GM23338 (cell line): ENCODE measurements around the gene PNPLA8. TPM values are rescaled to one million over a fixed set of nuclear protein-coding genes. Genes with fewer than 3 reads are reported as not detected.

ENCODE experiments used
- ATAC-seq: fragments of 200-7000 bp; cut with Tn5 transposase; 3 replicates; pipeline ENCODE4 v1.9.1; 2020
- DNase-seq: peaks from one replicate; pipeline ENCODE4 v3.0.0-alpha.2; 2015; ENCODE audit warnings: low spot score
- H2AFZ ChIP-seq: fragments of 200-600 bp; sonication (generic); 2 replicates; pipeline ENCODE4 v1.8.0; 2016; ENCODE audit warnings: antibody characterized with exemption, mild to moderate bottlenecking, moderate library complexity
- H3F3A ChIP-seq: fragments of 200-600 bp; sonication (generic); replicated peaks from 2 replicates; pipeline ENCODE4 v1.8.0; 2017; ENCODE audit warnings: antibody characterized with exemption, mixed run types, low read depth
- H3K27ac ChIP-seq: fragments of 200-600 bp; sonication (generic); 2 replicates; pipeline ENCODE4 v1.6.1; 2016; ENCODE audit warnings: low read depth
- H3K27me3 ChIP-seq: fragments of 200-600 bp; sonication (generic); 2 replicates; pipeline ENCODE4 v1.8.0; 2016; ENCODE audit warnings: mild to moderate bottlenecking, mixed run types, moderate library complexity; ENCODE audit not compliant: insufficient read depth
- H3K36me3 ChIP-seq: fragments of 200-600 bp; sonication (generic); 2 replicates; pipeline ENCODE4 v1.8.0; 2016; ENCODE audit warnings: mild to moderate bottlenecking; ENCODE audit not compliant: insufficient read depth
- H3K4me1 ChIP-seq: fragments of 200-600 bp; sonication (generic); 2 replicates; pipeline ENCODE4 v1.8.0; 2016; ENCODE audit warnings: mild to moderate bottlenecking, moderate library complexity; ENCODE audit not compliant: insufficient read depth
- H3K4me2 ChIP-seq: fragments of 200-600 bp; sonication (generic); 2 replicates; pipeline ENCODE4 v1.7.1; 2017; ENCODE audit warnings: mixed run types
- H3K4me3 ChIP-seq: fragments of 200-600 bp; sonication (generic); 2 replicates; pipeline ENCODE4 v1.6.1; 2016; ENCODE audit warnings: mixed run types
- H3K79me2 ChIP-seq: fragments of 200-600 bp; sonication (generic); replicated peaks from 2 replicates; pipeline ENCODE4 v1.8.0; 2017; ENCODE audit warnings: mild to moderate bottlenecking; ENCODE audit not compliant: insufficient read depth
- H3K9me2 ChIP-seq: fragments of 200-600 bp; sonication (generic); 2 replicates; pipeline ENCODE4 v1.8.0; 2017; ENCODE audit not compliant: insufficient read depth
- H4K20me1 ChIP-seq: fragments of 200-600 bp; sonication (generic); replicated peaks from 2 replicates; pipeline ENCODE4 v1.8.0; 2017; ENCODE audit warnings: mild to moderate bottlenecking; ENCODE audit not compliant: insufficient read depth
- H3K27ac Mint-ChIP-seq: 2 replicates; pipeline ENCODE4 v1.8.0; 2020; ENCODE audit warnings: inconsistent platforms, mild to moderate bottlenecking, moderate library complexity, mixed read lengths
- H3K27me3 Mint-ChIP-seq: 3 replicates; pipeline ENCODE4 v1.8.0; 2022; ENCODE audit warnings: low read depth, mild to moderate bottlenecking, moderate library complexity, mixed read lengths, inconsistent platforms; ENCODE audit not compliant: insufficient read depth, poor library complexity
- H3K36me3 Mint-ChIP-seq: 3 replicates; pipeline ENCODE4 v1.8.0; 2021; ENCODE audit warnings: low read depth, mild to moderate bottlenecking, inconsistent platforms, moderate library complexity, mixed read lengths
- H3K4me1 Mint-ChIP-seq: 3 replicates; pipeline ENCODE4 v1.8.0; 2020; ENCODE audit warnings: mild to moderate bottlenecking, inconsistent platforms, mixed read lengths
- H3K4me3 Mint-ChIP-seq: 3 replicates; pipeline ENCODE4 v1.8.0; 2021; ENCODE audit warnings: moderate library complexity, mild to moderate bottlenecking, inconsistent platforms, mixed read lengths
- H3K9me3 Mint-ChIP-seq: 3 replicates; pipeline ENCODE4 v1.8.0; 2020; ENCODE audit warnings: moderate library complexity, mild to moderate bottlenecking, inconsistent platforms, mixed read lengths
- CREB1 ChIP-seq: fragments of 250-450 bp; sonication (Bioruptor Pico); IDR thresholded peaks from 2 replicates; pipeline ENCODE4 v1.5.0; 2020; ENCODE audit warnings: low read depth, mild to moderate bottlenecking, moderate library complexity
- ETS1 ChIP-seq: IDR thresholded peaks from 2 replicates; pipeline ENCODE4 v1.6.1; 2016; ENCODE audit warnings: antibody characterized with exemption
- EZH2 ChIP-seq: fragments of 200-600 bp; sonication (generic); IDR thresholded peaks from one replicate; pipeline ENCODE4 v1.8.0; 2017; ENCODE audit warnings: antibody characterized with exemption, mild to moderate bottlenecking, low read depth; ENCODE audit not compliant: unreplicated experiment
- EZH2phosphoT487 ChIP-seq: fragments of 200-600 bp; sonication (generic); IDR thresholded peaks from one replicate; pipeline ENCODE4 v1.8.1; 2018; ENCODE audit warnings: antibody characterized with exemption; ENCODE audit not compliant: unreplicated experiment
- JUNB ChIP-seq: IDR thresholded peaks from one replicate; pipeline ENCODE4 v1.6.1; 2016; ENCODE audit warnings: antibody characterized with exemption; ENCODE audit not compliant: unreplicated experiment
- NANOG ChIP-seq: IDR thresholded peaks from 2 replicates; pipeline ENCODE4 v1.6.1; 2016; ENCODE audit warnings: antibody characterized with exemption, borderline replicate concordance
- POLR2AphosphoS5 ChIP-seq: IDR thresholded peaks from 2 replicates; pipeline ENCODE4 v1.6.1; 2016; ENCODE audit warnings: antibody characterized with exemption, low read depth
- REST ChIP-seq: IDR thresholded peaks from one replicate; pipeline ENCODE4 v1.6.1; 2018; ENCODE audit warnings: antibody characterized with exemption; ENCODE audit not compliant: unreplicated experiment
- STAT1 ChIP-seq: IDR thresholded peaks from one replicate; pipeline ENCODE4 v1.6.1; 2016; ENCODE audit warnings: antibody characterized with exemption; ENCODE audit not compliant: unreplicated experiment
- ZNF331 ChIP-seq: fragments of 250-450 bp; sonication (Bioruptor Pico); IDR thresholded peaks from 2 replicates; pipeline ENCODE4 v1.5.0; 2020; ENCODE audit warnings: low read depth, mild to moderate bottlenecking, moderate library complexity
- polyA plus RNA-seq: library from polyadenylated mRNA; unstranded; fragments of >200 nt; fragmentation: Nextera tagmentation; extraction: Ambion mirVana; gene quantifications from 2 replicates; pipeline ENCODE4 v1.2.1, GENCODE V29; 2016
- total RNA-seq: library from RNA; depleted of rRNA; stranded (reverse); fragments of >200 nt; shearing (Covaris generic); gene quantifications from 2 replicates; pipeline ENCODE4 v1.2.3, GENCODE V29; 2014

Gene PNPLA8
- total and polyA plus RNA-seq, 2 experiments from 2014 or later: 12.5 to 13.6 TPM

GRCh38 chr7:108535257-108535656 lies 9.3 kb upstream of the PNPLA8 start:
- Histone ChIP-seq H3K27me3 (no peaks in the 10 kb centered on the region), H3F3A (no peaks in the 10 kb centered on the region), H3K36me3 (no peaks in the 10 kb centered on the region), H3K4me3 (no peak overlapping the region), H4K20me1 (no peaks in the 10 kb centered on the region), H3K79me2 (no peaks in the 10 kb centered on the region), H3K27ac (no peak overlapping the region), H2AFZ (no peak overlapping the region), H3K4me1 (no peaks in the 10 kb centered on the region), H3K9me2 (no peaks in the 10 kb centered on the region), H3K4me2 (no peak overlapping the region)
- ATAC-seq (no peak), DNase-seq (no peak)
- H3K27ac Mint-ChIP-seq: no peak overlapping the region
- H3K4me1 Mint-ChIP-seq: no peaks in the 10 kb centered on the region
- no peaks in the 10 kb centered on the region for H3K27me3 Mint-ChIP-seq
- peaks cover 5% of the 10 kb centered on the region; the same call in 2 of the 3 replicates for H3K36me3 Mint-ChIP-seq
- no peak overlapping the region for H3K4me3 Mint-ChIP-seq
- peaks cover 7% of the 10 kb centered on the region for H3K9me3 Mint-ChIP-seq
- no peak for TF ChIP-seq POLR2AphosphoS5
- no peak for TF ChIP-seq STAT1
- no peak for TF ChIP-seq REST
- TF ChIP-seq CREB1: no peak
- no peak for TF ChIP-seq EZH2
- no peak for TF ChIP-seq ZNF331 (CRISPR knock-in tag)
- no peak for TF ChIP-seq EZH2phosphoT487
- no peak for TF ChIP-seq JUNB
- no peak for TF ChIP-seq ETS1

- Histone ChIP-seq H3K36me3 (no peaks in the 10 kb centered on the region), H3K79me2 (no peaks in the 10 kb centered on the region), H3F3A (no peaks in the 10 kb centered on the region), H3K9me2 (no peaks in the 10 kb centered on the region), H4K20me1 (no peaks in the 10 kb centered on the region), H3K4me3 (no peak overlapping the region), H3K4me2 (no peak overlapping the region), H2AFZ (no peak overlapping the region), H3K4me1 (no peaks in the 10 kb centered on the region), H3K27ac (no peak overlapping the region), H3K27me3 (no peaks in the 10 kb centered on the region)
- H3K27me3 Mint-ChIP-seq: no peaks in the 10 kb centered on the region
- peaks cover 3% of the 10 kb centered on the region; the same call in 1 of the 3 replicates for H3K4me1 Mint-ChIP-seq
- ATAC-seq (no peak), DNase-seq (no peak)
- TF ChIP-seq NANOG: no peak
- H3K27ac Mint-ChIP-seq: no peak overlapping the region
- no peaks in the 10 kb centered on the region for H3K36me3 Mint-ChIP-seq
- H3K9me3 Mint-ChIP-seq: no peaks in the 10 kb centered on the region
- H3K4me3 Mint-ChIP-seq: no peak overlapping the region
Observed at GRCh38 chr7:108533712-108534111, 7.8 kb upstream of the PNPLA8 start.
